PC-3 (cell line): Measurements from ENCODE around the gene STAC2. TPM values are rescaled to one million over a fixed set of nuclear protein-coding genes. Genes with fewer than 3 reads are reported as not detected.

Experiments
- ATAC-seq: fragments of 200-7000 bp; cut with Tn5 transposase; 2 replicates; pipeline ENCODE4 v1.9.1; 2020; ENCODE audit warnings: mild to moderate bottlenecking, moderate library complexity
- BruUV-seq: library from RNA; stranded (reverse); fragments of 400-500 nt; replicated peaks from 2 replicates; lab custom pipeline; 2021; lab: Mats Ljungman, UMichigan
- CTCF ChIA-PET: fragments of 300-600 bp; sonication (Branson Sonifier 250); formaldehyde crosslinking; loops from one replicate; lab custom pipeline; 2022; ENCODE audit warnings: antibody characterized with exemption; lab: Charles Lee
- POLR2A ChIA-PET: fragments of 300-600 bp; sonication (Branson Sonifier 250); formaldehyde crosslinking; loops from one replicate; lab custom pipeline; 2022; ENCODE audit warnings: antibody characterized with exemption; ENCODE audit not compliant: unreplicated experiment; lab: Charles Lee
- DNase-seq: peaks from one replicate; pipeline ENCODE4 v3.0.0-alpha.2; 2015
- H2AFZ ChIP-seq: fragments of 300-600 bp; sonication (generic); 2 replicates; pipeline ENCODE4 v1.6.0; 2016; ENCODE audit warnings: antibody characterized with exemption, low read length
- H3F3A ChIP-seq: fragments of 300-600 bp; sonication (generic); one replicate; pipeline ENCODE4 v1.6.0; 2017; ENCODE audit warnings: antibody characterized with exemption, low read length, control low read depth, mild to moderate bottlenecking; ENCODE audit not compliant: unreplicated experiment
- H3K27ac ChIP-seq: fragments of 300-600 bp; sonication (generic); 2 replicates; pipeline ENCODE4 v1.5.1; 2016; ENCODE audit warnings: mild to moderate bottlenecking, low read length
- H3K27me3 ChIP-seq: fragments of 300-600 bp; sonication (generic); 2 replicates; pipeline ENCODE4 v1.6.1; 2016; ENCODE audit warnings: low read length, mixed read lengths
- H3K36me3 ChIP-seq: fragments of 300-600 bp; sonication (generic); 2 replicates; pipeline ENCODE4 v1.6.1; 2016; ENCODE audit warnings: low read depth, mixed run types, low read length, mixed read lengths
- H3K4me1 ChIP-seq: fragments of 300-600 bp; sonication (generic); 2 replicates; pipeline ENCODE4 v1.5.1; 2016; ENCODE audit warnings: low read length; ENCODE audit not compliant: insufficient read depth
- H3K4me2 ChIP-seq: fragments of 300-600 bp; sonication (generic); 2 replicates; pipeline ENCODE4 v1.6.0; 2016; ENCODE audit warnings: low read length
- H3K4me3 ChIP-seq: fragments of 300-600 bp; sonication (generic); 2 replicates; pipeline ENCODE4 v1.5.1; 2016; ENCODE audit warnings: mild to moderate bottlenecking, low read length, mixed read lengths
- H3K79me2 ChIP-seq: fragments of 300-600 bp; sonication (generic); 2 replicates; pipeline ENCODE4 v1.6.1; 2017; ENCODE audit warnings: low read length, mixed read lengths
- H3K9ac ChIP-seq: fragments of 300-600 bp; sonication (generic); 2 replicates; pipeline ENCODE4 v1.6.0; 2016; ENCODE audit warnings: mild to moderate bottlenecking, low read length
- H3K9me2 ChIP-seq: fragments of 300-600 bp; sonication (generic); replicated peaks from 2 replicates; pipeline ENCODE4 v1.6.1; 2016; ENCODE audit warnings: mixed run types, low read length, mixed read lengths
- H3K9me3 ChIP-seq: fragments of 300-600 bp; sonication (generic); 2 replicates; pipeline ENCODE4 v1.6.1; 2016; ENCODE audit warnings: low read length, mixed read lengths
- H4K20me1 ChIP-seq: fragments of 300-600 bp; sonication (generic); 2 replicates; pipeline ENCODE4 v1.6.1; 2016; ENCODE audit warnings: low read length, mixed read lengths
- CTCF ChIP-seq: fragments of 300-600 bp; sonication (generic); conservative IDR thresholded peaks from 2 replicates; pipeline ENCODE4 v1.5.1; 2017; ENCODE audit warnings: antibody characterized with exemption, low read depth, mild to moderate bottlenecking, low read length
- EZH2 ChIP-seq: fragments of 300-600 bp; sonication (generic); IDR thresholded peaks from one replicate; pipeline ENCODE4 v1.6.1; 2017; ENCODE audit warnings: antibody characterized with exemption, mild to moderate bottlenecking, low read length; ENCODE audit not compliant: unreplicated experiment
- EZH2phosphoT487 ChIP-seq: fragments of 300-600 bp; sonication (generic); IDR thresholded peaks from 2 replicates; pipeline ENCODE4 v1.6.1; 2018; ENCODE audit warnings: mild to moderate bottlenecking, antibody characterized with exemption, low read length, borderline replicate concordance
- intact Hi-C: fragments of 100-400 bp; cut with micrococcal nuclease; formaldehyde crosslinking; loops from 2 replicates; pipeline ENCODE4 v1.9.0; 2023
- total RNA-seq: library from RNA; depleted of rRNA; stranded (reverse); fragments of >200 nt; gene quantifications from 2 replicates; pipeline ENCODE4 v1.2.3, GENCODE V29; 2014

The STAC2 gene
- total RNA-seq, 1 experiment from 2014 or later, result not detected

GRCh38 chr17:39235555-39236449, 10.1 kb upstream of the STAC2 start:
- Histone ChIP-seq H3K27ac (no peak overlapping the region), H4K20me1 (no peaks in the 10 kb centered on the region), H3F3A (no peaks in the 10 kb centered on the region), H3K9ac (no peak overlapping the region), H3K27me3 (no peaks in the 10 kb centered on the region), H3K79me2 (no peaks in the 10 kb centered on the region), H3K9me3 (no peaks in the 10 kb centered on the region), H2AFZ (no peak overlapping the region), H3K4me3 (no peak overlapping the region), H3K4me2 (no peak overlapping the region), H3K9me2 (no peaks in the 10 kb centered on the region), H3K4me1 (peaks cover 11% of the 10 kb centered on the region), H3K36me3 (no peaks in the 10 kb centered on the region; the same call in 1 of the 2 replicates)
- BruUV-seq, result no TSS peak
- ATAC-seq (peak; percentile 42), DNase-seq (peak; percentile 51)
- TF ChIP-seq EZH2 (no peak), CTCF (peak; percentile 87)
- ChIA-PET CTCF (interaction anchor here (0.6 to 0.7 kb wide), 4 partner anchors 29 to 513 kb away, joined by 3 to 11 read pairs (median 5); no protein-coding TSS in a partner anchor), POLR2A (no interaction called here)
- intact Hi-C loops, result loop anchor here (10.0 kb wide), 1 partner anchor 171 kb away; no protein-coding TSS in a partner anchor

GRCh38 chr17:39231591-39232551, 6.1 kb upstream of the STAC2 start:
- no peak overlapping the region for H3K27ac ChIP-seq
- H3K4me2 ChIP-seq, result peak overlapping the region; percentile 46
- DNase-seq (peak; percentile 15), ATAC-seq (peak; percentile 48; the same call in 1 of the 2 replicates)
- H2AFZ ChIP-seq, result 0 out of 2 replicates have a peak overlapping the region, but pooled peaks have one; percentile 26
- no peaks in the 10 kb centered on the region for H3K9me2 ChIP-seq
- no peaks in the 10 kb centered on the region for H4K20me1 ChIP-seq
- H3K9ac ChIP-seq, result no peak overlapping the region
- intact Hi-C loops, result loop anchor here (10.0 kb wide), 1 partner anchor 167 kb away; no protein-coding TSS in a partner anchor
- H3K36me3 ChIP-seq, result no peaks in the 10 kb centered on the region; the same call in 1 of the 2 replicates
- POLR2A ChIA-PET, result interaction anchor here (0.6 kb wide), 1 partner anchor 25 kb away, joined by 4 read pairs; no protein-coding TSS in a partner anchor
- BruUV-seq, result no TSS peak
- no peaks in the 10 kb centered on the region for H3K4me1 ChIP-seq
- no peaks in the 10 kb centered on the region for H3K27me3 ChIP-seq
- no peak overlapping the region for H3K4me3 ChIP-seq
- no peaks in the 10 kb centered on the region for H3K79me2 ChIP-seq
- CTCF ChIA-PET, result interaction anchor here (1.5 kb wide), 1 partner anchor 25 kb away, joined by 15 read pairs; no protein-coding TSS in a partner anchor
- TF ChIP-seq CTCF (peak; percentile 70), EZH2phosphoT487 (no peak), EZH2 (no peak)
- no peaks in the 10 kb centered on the region for H3K9me3 ChIP-seq
- H3F3A ChIP-seq, result no peaks in the 10 kb centered on the region
